Measurements from ENCODE around the gene NEK10.

NEK10 gene

GRCh38 chr3:27224197-27224596 is 145.0 kb downstream of the NEK10 start:
- DNase-seq = no peak

GRCh38 chr3:27221264-27221932 is 147.8 kb downstream of the NEK10 start:
- no peak for DNase-seq

GRCh38 chr3:27220166-27220565 is 149.0 kb downstream of the NEK10 start:
- DNase-seq = no peak

- DNase-seq = no peak
Observed at GRCh38 chr3:27219127-27219845, 149.9 kb downstream of the NEK10 start.

GRCh38 chr3:27216955-27217552 is 152.1 kb downstream of the NEK10 start:
- DNase-seq = no peak

- DNase-seq = no peak
Observed at GRCh38 chr3:27216295-27216855, 152.8 kb downstream of the NEK10 start.

- DNase-seq = no peak
Observed at GRCh38 chr3:27213450-27213849, 155.7 kb downstream of the NEK10 start.

- DNase-seq = no peak
Observed at GRCh38 chr3:27209617-27210264, 159.4 kb downstream of the NEK10 start.

- no peak for DNase-seq
Observed at GRCh38 chr3:27208961-27209616, 160.1 kb downstream of the NEK10 start.

- DNase-seq = no peak
Observed at GRCh38 chr3:27202959-27203358, 166.2 kb downstream of the NEK10 start.

GRCh38 chr3:27201492-27201891 is 167.7 kb downstream of the NEK10 start:
- DNase-seq = no peak

GRCh38 chr3:27200721-27201489 is 168.3 kb downstream of the NEK10 start:
- no peak for DNase-seq

GRCh38 chr3:27194861-27195483 is 174.2 kb downstream of the NEK10 start:
- DNase-seq = no peak

GRCh38 chr3:27193056-27193455 is 176.1 kb downstream of the NEK10 start:
- DNase-seq = no peak

GRCh38 chr3:27186013-27186412 is 183.2 kb downstream of the NEK10 start:
- no peak for DNase-seq

GRCh38 chr3:27185231-27185989 is 183.8 kb downstream of the NEK10 start:
- no peak for DNase-seq

- DNase-seq = no peak
Observed at GRCh38 chr3:27184261-27184660, 184.9 kb downstream of the NEK10 start.

- no peak for DNase-seq
Observed at GRCh38 chr3:27176256-27176655, 192.9 kb downstream of the NEK10 start.

- DNase-seq = no peak
Observed at GRCh38 chr3:27174530-27174929, 194.7 kb downstream of the NEK10 start.

- DNase-seq = no peak
Observed at GRCh38 chr3:27171113-27171512, 198.1 kb downstream of the NEK10 start.

GRCh38 chr3:27166888-27167287 is 202.3 kb downstream of the NEK10 start:
- DNase-seq = peak; percentile 10

Measured in RPMI8226 (cell line).